Upper lobe of left lung (tissue), 6 donors: ENCODE data around the gene SMARCD2. TPM values are rescaled to one million over a fixed set of nuclear protein-coding genes. Genes with fewer than 3 reads are reported as not detected.

ENCODE experiments used
- ATAC-seq, 2 donors: fragments of 200-7000 bp; cut with Tn5 transposase; one replicate each; pipeline ENCODE4 v1.9.1; 2022; ENCODE audit warnings: mild to moderate bottlenecking in 2 of 2, moderate library complexity in 2 of 2; ENCODE audit not compliant: low FRiP score in 2 of 2
- DNase-seq, 2 donors: peaks; one replicate each; pipeline ENCODE4 v3.0.0-alpha.2; 2019 to 2020
- H3K27ac ChIP-seq, 4 donors: fragments of 200-600 bp; sonication (generic); one replicate each; pipeline ENCODE4 v1.5.1; 2016 to 2019
- H3K27me3 ChIP-seq, 4 donors: fragments of 200-600 bp; sonication (generic); one replicate each; pipeline ENCODE4 v1.5.1; 2017 to 2019
- H3K36me3 ChIP-seq, 4 donors: fragments of 200-600 bp; sonication (generic); one replicate each; pipeline ENCODE4 v1.5.1; 2016 to 2019
- H3K4me1 ChIP-seq, 4 donors: fragments of 200-600 bp; sonication (generic); one replicate each; pipeline ENCODE4 v1.5.1; 2018 to 2019
- H3K4me3 ChIP-seq, 4 donors: fragments of 200-600 bp; sonication (generic); one replicate each; pipeline ENCODE4 v1.5.1; 2017 to 2019; ENCODE audit warnings: mild to moderate bottlenecking in 2 of 4, moderate library complexity in 1 of 4
- H3K9me3 ChIP-seq, 4 donors: fragments of 200-600 bp; sonication (generic); one replicate each; pipeline ENCODE4 v1.5.1; 2018 to 2019
- EP300 ChIP-seq, 4 donors: sonication (generic); formaldehyde crosslinking; IDR thresholded peaks; one replicate each; pipeline ENCODE4 v1.5.1; 2017; ENCODE audit warnings: antibody characterized with exemption in 4 of 4, control low read depth in 2 of 4
- POLR2A ChIP-seq, 4 donors: fragments of 450-650 bp; IDR thresholded peaks; one replicate each; pipeline ENCODE4 v1.5.1; 2016 to 2017; ENCODE audit warnings: antibody characterized with exemption in 4 of 4, mild to moderate bottlenecking in 2 of 4
- POLR2AphosphoS5 ChIP-seq, 2 donors: sonication (generic); formaldehyde crosslinking; IDR thresholded peaks; one replicate each; pipeline ENCODE4 v1.5.1; 2017; ENCODE audit warnings: antibody characterized with exemption in 2 of 2
- WGBS, 2 donors: methylation state at CpG; one replicate each; pipeline ENCODE4 v1.1.5; 2017 to 2018; 5-methylcytosine and 5-hydroxymethylcytosine counted together
- total RNA-seq, 6 donors: library from RNA; depleted of rRNA in 4 of 6; stranded (reverse); fragments of >200 nt in 4 of 6; gene quantifications; one replicate each; pipeline versions ENCODE4 v1.1.0 to v1.2.1, GENCODE V29; 2016 to 2021
- TF ChIP-seq, protein P1 (sequence below), 6 experiments: fragments of 450-650 bp in 4 of 6; fragments of 200-600 bp in 2 of 6; sonication (generic) in 2 of 6; IDR thresholded peaks; one replicate each; pipeline ENCODE4 v1.5.1; 2016 to 2019; ENCODE audit warnings: antibody characterized with exemption in 6 of 6
- donor health status: DM: no; HTN: no; CAD: no; lungs with moderate emphysema.
- donor health status: DM: no; HTN: yes; CAD: no; lungs with severe emphysema.

SMARCD2 gene
- total RNA-seq, 6 donors from 2014 or later = 77.0 to 137 (median 95.7) TPM

DNA sequence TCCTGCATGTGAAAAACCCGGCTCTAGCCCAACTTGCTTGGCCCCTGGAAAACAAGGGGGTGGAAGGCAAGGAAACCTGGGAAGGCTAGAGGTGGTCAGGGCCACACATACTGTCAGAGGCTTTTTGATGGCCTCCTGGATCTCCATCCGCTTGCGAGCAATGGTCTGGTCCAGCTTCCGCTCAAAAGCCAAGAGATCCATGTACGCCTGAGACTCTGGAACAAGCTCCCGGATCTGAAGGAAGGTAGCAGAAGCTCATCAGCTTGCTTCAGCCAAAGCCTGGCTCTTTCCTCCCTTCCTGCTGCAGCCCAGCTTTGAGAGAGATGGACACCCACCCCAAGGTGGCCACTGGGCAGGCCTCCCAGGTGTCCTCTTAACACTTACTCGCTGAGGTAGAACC lies 5.7 kb downstream of the SMARCD2 start:
- DNase-seq = no peak
- peaks cover 30 to 58% (median 52%) of the 10 kb centered on the region in 4 donors for H3K36me3 ChIP-seq
- no peak for ATAC-seq
- H3K9me3 ChIP-seq = no peaks in the 10 kb centered on the region
- TF ChIP-seq, protein P1, sequence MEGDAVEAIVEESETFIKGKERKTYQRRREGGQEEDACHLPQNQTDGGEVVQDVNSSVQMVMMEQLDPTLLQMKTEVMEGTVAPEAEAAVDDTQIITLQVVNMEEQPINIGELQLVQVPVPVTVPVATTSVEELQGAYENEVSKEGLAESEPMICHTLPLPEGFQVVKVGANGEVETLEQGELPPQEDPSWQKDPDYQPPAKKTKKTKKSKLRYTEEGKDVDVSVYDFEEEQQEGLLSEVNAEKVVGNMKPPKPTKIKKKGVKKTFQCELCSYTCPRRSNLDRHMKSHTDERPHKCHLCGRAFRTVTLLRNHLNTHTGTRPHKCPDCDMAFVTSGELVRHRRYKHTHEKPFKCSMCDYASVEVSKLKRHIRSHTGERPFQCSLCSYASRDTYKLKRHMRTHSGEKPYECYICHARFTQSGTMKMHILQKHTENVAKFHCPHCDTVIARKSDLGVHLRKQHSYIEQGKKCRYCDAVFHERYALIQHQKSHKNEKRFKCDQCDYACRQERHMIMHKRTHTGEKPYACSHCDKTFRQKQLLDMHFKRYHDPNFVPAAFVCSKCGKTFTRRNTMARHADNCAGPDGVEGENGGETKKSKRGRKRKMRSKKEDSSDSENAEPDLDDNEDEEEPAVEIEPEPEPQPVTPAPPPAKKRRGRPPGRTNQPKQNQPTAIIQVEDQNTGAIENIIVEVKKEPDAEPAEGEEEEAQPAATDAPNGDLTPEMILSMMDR (IDR thresholded peaks at IDR 0.05) = no peak
- no peak for TF ChIP-seq POLR2A (IDR thresholded peaks at IDR 0.05)
- no peak for TF ChIP-seq EP300 (IDR thresholded peaks at IDR 0.05)
- no peak for TF ChIP-seq POLR2AphosphoS5 (IDR thresholded peaks at IDR 0.05)
- H3K27ac ChIP-seq = peak overlapping the region in 3 of 4 donors; percentile 96 to 97 (median 97)
- H3K4me3 ChIP-seq = no peak overlapping the region
- WGBS, 2 donors = 94 to 95% methylated on average over 7 of the region's 7 CpGs
- peaks cover 44 to 58% (median 54%) of the 10 kb centered on the region in 4 donors for H3K4me1 ChIP-seq
- no peaks in the 10 kb centered on the region for H3K27me3 ChIP-seq

DNA sequence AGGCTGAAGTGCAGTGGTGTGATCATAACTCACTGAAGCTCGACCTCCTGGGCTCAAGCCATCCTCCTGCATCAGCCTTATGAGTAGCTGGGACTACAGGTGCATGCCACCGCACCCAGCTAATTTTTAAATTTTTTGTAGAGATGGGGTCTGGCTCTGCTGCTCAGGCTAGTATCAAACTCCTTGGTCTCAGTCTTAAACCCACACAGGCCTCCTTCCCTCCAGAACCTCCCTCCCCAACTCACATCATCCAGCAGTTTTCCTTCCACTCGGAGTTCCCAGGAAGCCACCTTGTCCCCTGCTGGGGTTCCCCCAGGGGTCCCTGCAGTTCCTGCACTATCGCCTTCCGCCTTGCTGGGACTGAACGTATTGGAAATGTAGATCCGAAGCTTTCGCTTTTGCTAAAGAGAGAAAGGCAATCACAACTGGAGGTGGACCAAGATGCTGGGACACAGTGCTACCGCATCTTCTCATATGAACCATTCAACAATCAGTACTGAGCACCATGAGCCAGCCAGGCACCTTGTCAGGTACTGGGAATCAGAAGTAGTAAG lies 7.2 kb downstream of the SMARCD2 start:
- DNase-seq (no peak), ATAC-seq (no peak)
- Histone ChIP-seq H3K27me3 (no peaks in the 10 kb centered on the region), H3K4me3 (no peak overlapping the region), H3K27ac (peak overlapping the region in 1 of 4 donors; percentile 55), H3K4me1 (peaks cover 33 to 42% (median 40%) of the 10 kb centered on the region in 4 donors), H3K36me3 (peaks cover 44 to 74% (median 67%) of the 10 kb centered on the region in 4 donors), H3K9me3 (no peaks in the 10 kb centered on the region)
- 87 to 92% methylated on average over 9 of the region's 9 CpGs for WGBS, 2 donors
- TF ChIP-seq POLR2AphosphoS5 (IDR thresholded peaks at IDR 0.05) (no peak), EP300 (IDR thresholded peaks at IDR 0.05) (no peak), POLR2A (IDR thresholded peaks at IDR 0.05) (no peak)
- TF ChIP-seq, protein P1 (IDR thresholded peaks at IDR 0.05) = no peak

DNA sequence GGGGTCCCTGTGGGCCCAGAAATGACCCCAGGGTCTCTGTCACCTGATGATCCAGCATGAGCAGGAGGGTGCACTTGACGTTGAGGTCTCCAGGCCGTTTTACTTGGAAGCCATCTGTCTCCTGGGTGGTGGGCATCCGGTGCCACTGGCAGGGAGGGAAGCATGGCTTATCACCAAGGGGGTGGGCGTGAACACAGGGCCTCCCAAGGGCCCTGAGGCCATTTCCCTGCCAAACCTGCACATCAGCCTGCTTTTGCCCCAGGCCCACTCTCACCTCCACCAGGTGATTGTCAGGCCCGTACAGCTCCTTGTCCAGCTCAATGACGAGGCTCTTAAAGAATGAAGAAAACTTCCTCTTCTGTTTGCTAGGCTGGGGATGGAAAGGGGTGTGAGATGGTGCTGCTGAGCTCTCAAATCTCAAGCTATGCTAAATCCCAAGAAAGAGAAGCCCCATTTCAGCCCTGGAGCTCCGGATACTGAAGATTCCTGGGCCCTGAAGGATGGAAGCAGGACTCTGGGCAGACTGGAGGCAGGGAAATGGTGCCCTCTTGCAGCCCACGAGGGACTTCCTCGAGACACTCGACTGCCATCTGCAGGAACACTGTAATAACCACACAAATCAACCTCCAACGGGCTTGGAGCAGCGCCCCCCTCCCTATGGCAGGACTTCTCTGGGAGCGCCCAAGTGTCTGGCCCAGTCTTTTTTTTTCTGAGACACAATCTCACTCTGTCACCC lies 7.9 kb downstream of the SMARCD2 start:
- DNase-seq (peak in 1 of 2 donors; percentile 59), ATAC-seq (peak; percentile 37 to 38)
- H3K9me3 ChIP-seq = no peaks in the 10 kb centered on the region
- peak overlapping the region in 1 of 4 donors; percentile 55 for H3K27ac ChIP-seq
- H3K4me3 ChIP-seq = no peak overlapping the region
- H3K4me1 ChIP-seq = peaks cover 27 to 39% (median 35%) of the 10 kb centered on the region in 4 donors
- TF ChIP-seq EP300 (IDR thresholded peaks at IDR 0.05) = no peak
- TF ChIP-seq, protein P1 (IDR thresholded peaks at IDR 0.05) = peak in 4 of 6 experiments; percentile 23 to 52 (median 47)
- TF ChIP-seq POLR2A (IDR thresholded peaks at IDR 0.05) = no peak
- TF ChIP-seq POLR2AphosphoS5 (IDR thresholded peaks at IDR 0.05) = no peak
- no peaks in the 10 kb centered on the region for H3K27me3 ChIP-seq
- H3K36me3 ChIP-seq = peaks cover 49 to 80% (median 74%) of the 10 kb centered on the region in 4 donors
- WGBS, 2 donors = 30 to 39% methylated on average over 8 to 13 of the region's 13 CpGs

DNA sequence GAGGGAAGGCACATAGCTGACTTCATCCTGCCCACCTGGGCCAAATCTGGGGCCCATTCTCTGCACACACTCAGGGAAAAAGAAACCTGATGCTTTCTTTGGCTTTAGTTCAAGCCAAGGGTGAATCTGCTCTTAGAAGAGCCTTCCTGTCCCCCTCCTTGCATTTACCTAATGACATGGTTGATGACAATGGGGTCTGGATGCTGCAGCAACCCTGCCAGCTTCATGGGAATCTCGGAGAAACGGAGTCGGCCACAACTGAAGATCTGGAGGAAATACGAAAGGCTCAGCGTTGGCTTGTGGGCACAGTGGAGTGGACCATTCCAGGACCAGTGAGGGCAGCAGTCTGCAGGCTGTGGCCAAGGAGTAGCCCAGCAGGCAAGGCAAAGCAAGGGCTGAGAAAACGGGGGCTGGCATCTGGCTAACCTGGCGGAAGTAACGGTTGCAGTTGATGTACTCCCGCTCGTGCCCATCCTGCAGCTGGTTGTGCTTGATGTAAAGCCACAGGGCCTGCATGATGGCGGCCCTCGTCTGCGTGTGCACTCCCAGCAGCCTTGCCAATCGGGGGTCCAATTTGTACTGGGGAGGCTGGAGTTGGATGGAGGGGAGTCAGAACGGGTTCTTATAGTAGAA lies 8.6 kb downstream of the SMARCD2 start:
- no peaks in the 10 kb centered on the region for H3K27me3 ChIP-seq
- H3K4me3 ChIP-seq = no peak overlapping the region
- peak overlapping the region in 1 of 4 donors; percentile 55 for H3K27ac ChIP-seq
- DNase-seq = peak in 1 of 2 donors; percentile 23
- peaks cover 49 to 88% (median 79%) of the 10 kb centered on the region in 4 donors for H3K36me3 ChIP-seq
- WGBS, 2 donors = 95 to 96% methylated on average over 15 of the region's 15 CpGs
- no peak for ATAC-seq
- TF ChIP-seq POLR2AphosphoS5 (IDR thresholded peaks at IDR 0.05) (no peak), POLR2A (IDR thresholded peaks at IDR 0.05) (no peak), EP300 (IDR thresholded peaks at IDR 0.05) (no peak)
- TF ChIP-seq, protein P1 (IDR thresholded peaks at IDR 0.05) = no peak
- no peaks in the 10 kb centered on the region for H3K9me3 ChIP-seq
- peaks cover 24 to 39% (median 35%) of the 10 kb centered on the region in 4 donors for H3K4me1 ChIP-seq
